Smooth muscle cell (in vitro differentiated cells): ENCODE results near the gene STMND1. TPM values are rescaled to one million over a fixed set of nuclear protein-coding genes. Genes with fewer than 3 reads are reported as not detected.

Source experiments
- DNase-seq: peaks from one replicate; lab custom pipeline; 2025; ENCODE audit not compliant: unreplicated experiment; lab: John Stamatoyannopoulos, UW
- H2AFZ ChIP-seq: fragments of 200-600 bp; sonication (generic); 2 replicates; pipeline ENCODE4 v1.6.0; 2016; ENCODE audit warnings: antibody characterized with exemption, low read depth, mild to moderate bottlenecking
- H3F3A ChIP-seq: fragments of 200-600 bp; sonication (generic); 2 replicates; pipeline ENCODE4 v1.6.0; 2017; ENCODE audit warnings: antibody characterized with exemption, low read depth
- H3K27ac ChIP-seq: fragments of 200-600 bp; sonication (generic); 2 replicates; pipeline ENCODE4 v1.5.1; 2016; ENCODE audit warnings: low read depth, mild to moderate bottlenecking
- H3K27me3 ChIP-seq: fragments of 200-600 bp; sonication (generic); 2 replicates; pipeline ENCODE4 v1.6.1; 2016; ENCODE audit warnings: low read depth, mild to moderate bottlenecking
- H3K36me3 ChIP-seq: fragments of 200-600 bp; sonication (generic); 2 replicates; pipeline ENCODE4 v1.5.1; 2016; ENCODE audit warnings: low read depth
- H3K4me1 ChIP-seq: fragments of 200-600 bp; sonication (generic); 2 replicates; pipeline ENCODE4 v1.5.1; 2016; ENCODE audit warnings: low read depth
- H3K4me2 ChIP-seq: fragments of 200-600 bp; sonication (generic); 2 replicates; pipeline ENCODE4 v1.6.0; 2016; ENCODE audit warnings: mild to moderate bottlenecking
- H3K4me3 ChIP-seq: fragments of 200-600 bp; sonication (generic); 2 replicates; pipeline ENCODE4 v1.5.1; 2016; ENCODE audit warnings: mild to moderate bottlenecking
- H3K79me2 ChIP-seq: fragments of 200-600 bp; sonication (generic); 2 replicates; pipeline ENCODE4 v1.6.0; 2016; ENCODE audit warnings: low read depth, mild to moderate bottlenecking
- H3K9ac ChIP-seq: fragments of 200-600 bp; sonication (generic); 2 replicates; pipeline ENCODE4 v1.6.0; 2016; ENCODE audit warnings: low read depth
- H3K9me3 ChIP-seq: fragments of 200-600 bp; sonication (generic); replicated peaks from 2 replicates; pipeline ENCODE4 v1.5.1; 2016; ENCODE audit warnings: low read depth
- H4K20me1 ChIP-seq: fragments of 200-600 bp; sonication (generic); 2 replicates; pipeline ENCODE4 v1.6.0; 2016; ENCODE audit warnings: low read depth
- CTCF ChIP-seq: fragments of 200-600 bp; sonication (generic); IDR thresholded peaks from 2 replicates; pipeline ENCODE4 v1.5.1; 2017; ENCODE audit warnings: borderline replicate concordance, mild to moderate bottlenecking, antibody characterized with exemption; ENCODE audit not compliant: insufficient read depth, poor library complexity, severe bottlenecking
- WGBS: methylation state at CpG from one replicate; pipeline ENCODE4 v1.1.7; 2016; ENCODE audit warnings: low lambda C conversion rate; 5-methylcytosine and 5-hydroxymethylcytosine counted together
- polyA plus RNA-seq: library from polyadenylated mRNA; unstranded; fragments of >200 nt; fragmentation: Nextera tagmentation; extraction: Ambion mirVana; gene quantifications from 2 replicates; pipeline ENCODE4 v1.2.1, GENCODE V29; 2016
- total RNA-seq: library from RNA; depleted of rRNA; stranded (reverse); fragments of >200 nt; gene quantifications from 2 replicates; pipeline ENCODE4 v1.2.3, GENCODE V29; 2014

Gene STMND1
- total and polyA plus RNA-seq, 2 experiments from 2014 or later: not detected

- no peaks in the 10 kb centered on the region for H3K9me3 ChIP-seq
- no peaks in the 10 kb centered on the region for H3K79me2 ChIP-seq
- H3K36me3 ChIP-seq: no peaks in the 10 kb centered on the region
- H2AFZ ChIP-seq: no peak overlapping the region
- H3K27me3 ChIP-seq: no peaks in the 10 kb centered on the region
- H3K27ac ChIP-seq: peak overlapping the region; percentile 45
- no peaks in the 10 kb centered on the region for H4K20me1 ChIP-seq
- peaks cover 6% of the 10 kb centered on the region for H3K4me1 ChIP-seq
- DNase-seq: no peak
- no peaks in the 10 kb centered on the region for H3F3A ChIP-seq
- no peak overlapping the region for H3K4me3 ChIP-seq
- 65% methylated on average over 6 of the region's 6 CpGs for WGBS
- no peak overlapping the region for H3K4me2 ChIP-seq
- TF ChIP-seq CTCF: no peak
- no peak overlapping the region for H3K9ac ChIP-seq
Measured at GRCh38 chr6:17120019-17120418, 18.2 kb downstream of the STMND1 start.

DNA sequence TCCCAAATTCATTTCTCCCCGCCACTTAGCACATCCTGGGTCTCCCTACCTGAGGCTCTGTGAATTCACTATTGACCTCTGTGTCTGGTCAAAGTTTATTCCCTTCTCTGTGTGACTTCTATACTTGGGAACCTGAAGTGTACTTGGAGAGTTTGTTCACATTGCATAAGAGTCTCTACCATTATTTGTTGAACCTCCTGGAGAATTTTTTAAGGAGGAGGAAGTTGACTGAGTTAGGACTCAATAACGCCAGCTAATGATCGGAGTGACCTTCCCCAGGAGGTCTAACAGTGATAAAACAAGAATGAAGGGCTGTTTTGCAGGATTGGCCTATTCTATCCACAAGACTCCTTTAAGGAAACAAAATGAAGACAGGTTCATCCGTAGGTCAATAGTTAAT, 23.6 kb downstream of the STMND1 start:
- Histone ChIP-seq H2AFZ (no peak overlapping the region), H3K4me3 (no peak overlapping the region), H4K20me1 (no peaks in the 10 kb centered on the region), H3K27ac (no peak overlapping the region), H3K27me3 (no peaks in the 10 kb centered on the region), H3K79me2 (no peaks in the 10 kb centered on the region), H3K9ac (no peak overlapping the region), H3K36me3 (no peaks in the 10 kb centered on the region), H3K9me3 (no peaks in the 10 kb centered on the region), H3K4me2 (no peak overlapping the region), H3F3A (no peaks in the 10 kb centered on the region), H3K4me1 (no peaks in the 10 kb centered on the region)
- TF ChIP-seq CTCF: no peak
- DNase-seq: no peak
- WGBS: 96% methylated on average over 4 of the region's 4 CpGs

GRCh38 chr6:17130786-17131185, 28.9 kb downstream of the STMND1 start:
- Histone ChIP-seq H3K27ac (no peak overlapping the region), H2AFZ (no peak overlapping the region), H3F3A (no peaks in the 10 kb centered on the region), H3K4me3 (no peak overlapping the region), H3K79me2 (no peaks in the 10 kb centered on the region), H3K4me2 (no peak overlapping the region), H3K9me3 (peaks cover 5% of the 10 kb centered on the region), H3K36me3 (peaks cover 3% of the 10 kb centered on the region), H3K27me3 (no peaks in the 10 kb centered on the region), H4K20me1 (no peaks in the 10 kb centered on the region), H3K4me1 (no peaks in the 10 kb centered on the region), H3K9ac (no peak overlapping the region)
- DNase-seq: no peak
- no peak for TF ChIP-seq CTCF
- WGBS: 80% methylated on average over 3 of the region's 3 CpGs

DNA sequence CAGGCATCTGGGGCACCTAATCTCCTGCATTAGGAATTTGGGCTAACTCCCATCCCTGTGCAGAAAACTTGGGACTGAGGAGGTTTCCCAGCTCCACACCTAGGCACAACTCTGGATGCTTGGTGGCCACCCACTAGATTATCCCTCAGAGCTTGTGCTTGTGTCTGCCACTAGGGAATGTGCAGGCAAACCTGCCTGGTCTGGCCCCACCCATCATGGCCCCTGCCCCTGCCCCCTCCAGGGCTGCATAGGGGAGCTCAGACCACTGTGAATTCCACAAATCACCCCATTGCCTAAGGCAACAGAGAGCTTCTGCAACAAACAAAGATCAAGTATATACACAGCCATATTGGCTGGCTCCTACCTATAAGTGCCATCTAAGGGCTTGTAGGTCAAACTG, 31.1 kb downstream of the STMND1 start:
- no peak for DNase-seq
- no peak for TF ChIP-seq CTCF
- H3K9me3 ChIP-seq: peaks cover 5% of the 10 kb centered on the region
- H3K4me1 ChIP-seq: no peaks in the 10 kb centered on the region
- H3F3A ChIP-seq: no peaks in the 10 kb centered on the region
- H2AFZ ChIP-seq: no peak overlapping the region
- H3K27ac ChIP-seq: no peak overlapping the region
- no peak overlapping the region for H3K4me3 ChIP-seq
- H3K27me3 ChIP-seq: no peaks in the 10 kb centered on the region
- no peaks in the 10 kb centered on the region for H4K20me1 ChIP-seq
- H3K9ac ChIP-seq: no peak overlapping the region
- peaks cover 3% of the 10 kb centered on the region for H3K36me3 ChIP-seq
- no peaks in the 10 kb centered on the region for H3K79me2 ChIP-seq
- no peak overlapping the region for H3K4me2 ChIP-seq
